HG02884 (cell line): Measurements from ENCODE around the gene BHLHE23.

Experiments used
- ATAC-seq: cut with Tn5 transposase; IDR thresholded peaks from one replicate; pipeline ENCODE4 v1.9.1; 2021; ENCODE audit warnings: mild to moderate bottlenecking, moderate library complexity; ENCODE audit not compliant: unreplicated experiment

BHLHE23 gene

GRCh38 chr20:63006540-63007359 lies at the start of gene BHLHE23:
Gene BHLHE23, minus strand, starts transcription at chr20:63006964. Its CDS starts 190 bp downstream, at chr20:63006774.
- no peak for ATAC-seq

- ATAC-seq: no peak
Observed at GRCh38 chr20:63055575-63056235, 48.9 kb upstream of the BHLHE23 start.

- ATAC-seq: no peak
Observed at GRCh38 chr20:63054681-63055240, 48.0 kb upstream of the BHLHE23 start.

DNA sequence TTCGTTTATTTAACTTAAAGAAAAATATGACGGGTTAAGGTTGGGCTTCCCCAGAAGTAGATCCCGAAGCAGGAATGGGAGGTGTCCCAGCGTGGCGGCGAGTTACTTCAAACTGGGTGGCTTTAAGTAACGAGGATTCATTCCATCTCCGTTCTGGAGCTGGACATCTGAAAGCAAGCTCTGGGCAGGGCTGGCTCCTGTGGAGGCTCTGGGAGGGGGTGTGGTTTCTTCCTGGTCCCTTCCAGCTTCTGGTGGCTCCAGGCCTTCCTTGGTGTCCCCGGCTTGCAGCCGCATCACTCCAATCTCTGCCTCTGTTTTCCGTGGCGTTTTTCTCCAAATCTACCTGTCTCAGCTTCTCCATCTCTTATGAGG lies 47.3 kb upstream of the BHLHE23 start:
- no peak for ATAC-seq

- ATAC-seq: no peak
Observed at GRCh38 chr20:63053432-63054102, 46.8 kb upstream of the BHLHE23 start.

DNA sequence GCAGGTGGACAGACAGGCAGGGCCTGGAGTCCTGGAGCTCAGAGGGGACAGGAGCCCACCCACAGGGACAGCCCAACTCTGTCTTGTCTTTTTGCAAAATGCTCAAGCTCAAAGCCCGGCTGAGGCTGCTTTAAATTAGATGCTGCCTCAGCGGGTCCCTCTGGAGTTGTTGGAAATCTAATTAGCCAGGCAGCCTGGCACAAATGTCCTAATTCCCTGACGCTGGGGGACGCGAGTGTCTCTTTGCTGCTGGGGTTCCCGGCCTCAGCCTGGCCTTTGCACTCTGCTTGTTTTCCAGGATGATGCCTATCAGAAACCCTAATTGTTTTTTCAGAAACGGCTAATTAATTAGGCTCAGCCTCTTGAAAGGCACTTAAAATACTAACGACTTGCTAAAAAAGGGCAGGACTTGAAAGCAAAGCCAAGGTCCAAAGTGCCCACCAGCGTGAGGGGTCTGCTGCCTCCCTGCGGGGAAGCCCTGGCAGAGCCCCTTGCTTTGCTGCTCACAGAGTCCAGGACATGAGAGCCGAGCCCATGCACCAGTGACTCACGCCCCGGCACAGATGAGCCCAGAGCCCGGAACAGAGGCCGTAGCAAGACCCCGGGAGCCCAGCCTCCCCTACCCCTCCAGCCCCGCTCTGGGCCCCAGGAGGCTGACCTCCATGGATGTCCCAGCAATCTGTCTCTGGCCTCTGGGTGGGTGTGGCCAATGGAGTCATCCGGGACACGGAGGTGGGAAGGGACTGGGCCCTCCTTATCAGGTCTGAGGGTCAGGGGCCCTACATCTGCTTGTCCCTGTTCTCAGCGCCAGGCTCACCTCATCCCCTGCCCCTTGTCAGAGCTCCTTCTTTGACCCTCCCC lies 46.0 kb upstream of the BHLHE23 start:
- no peak for ATAC-seq

- no peak for ATAC-seq
Observed at GRCh38 chr20:63051911-63052310, 45.1 kb upstream of the BHLHE23 start.

DNA sequence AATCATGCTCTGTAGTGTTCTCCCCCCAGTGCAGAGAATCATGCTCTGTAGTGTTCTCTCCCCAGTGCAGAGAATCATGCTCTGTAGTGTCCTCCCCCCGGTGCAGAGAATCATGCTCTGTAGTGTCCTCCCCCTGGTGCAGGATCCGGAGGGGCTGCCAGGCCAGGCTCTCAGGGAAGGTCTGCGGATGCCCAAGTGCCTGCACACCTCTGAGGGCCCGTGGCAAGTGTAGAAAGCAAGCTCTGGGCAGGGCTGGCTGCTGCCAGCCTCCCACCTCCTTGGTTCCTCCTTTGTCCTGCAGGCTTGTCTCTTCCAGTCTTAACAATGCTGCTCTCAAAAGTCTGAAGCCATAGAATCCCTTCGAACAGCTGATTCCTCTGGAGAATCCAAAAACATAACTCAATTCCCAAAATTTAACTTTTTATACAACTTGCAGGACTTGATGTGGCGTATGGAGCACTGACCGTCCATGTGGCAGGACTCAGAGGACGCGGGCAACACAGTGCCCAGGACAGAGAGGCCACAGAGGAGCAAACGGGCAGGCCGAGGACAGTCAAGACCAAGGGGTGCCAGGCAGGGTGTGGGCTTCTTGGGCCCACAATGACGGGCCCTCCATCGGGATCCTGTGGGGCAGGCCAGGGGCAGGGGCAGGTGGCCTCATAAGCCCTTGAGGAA lies 44.6 kb upstream of the BHLHE23 start:
- no peak for ATAC-seq

DNA sequence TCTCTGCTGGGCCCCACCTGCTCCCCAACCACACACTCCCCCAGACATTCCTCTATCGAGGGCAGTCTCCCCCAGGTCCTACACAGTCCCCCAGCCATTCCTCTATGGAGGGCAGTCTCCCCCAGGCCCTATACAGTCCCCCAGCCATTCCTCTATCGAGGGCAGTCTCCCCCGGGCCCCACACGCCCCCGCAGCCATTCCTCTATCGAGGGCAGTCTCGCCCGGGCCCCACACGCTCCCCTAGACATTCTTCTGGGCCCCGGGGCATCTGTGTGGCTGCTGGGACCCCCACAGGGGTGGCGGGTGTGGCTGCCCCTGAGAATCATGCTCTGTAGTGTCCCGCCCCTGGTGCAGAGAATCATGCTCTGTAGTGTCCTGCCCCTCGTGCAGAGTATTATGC lies 43.6 kb upstream of the BHLHE23 start:
- ATAC-seq: no peak

DNA sequence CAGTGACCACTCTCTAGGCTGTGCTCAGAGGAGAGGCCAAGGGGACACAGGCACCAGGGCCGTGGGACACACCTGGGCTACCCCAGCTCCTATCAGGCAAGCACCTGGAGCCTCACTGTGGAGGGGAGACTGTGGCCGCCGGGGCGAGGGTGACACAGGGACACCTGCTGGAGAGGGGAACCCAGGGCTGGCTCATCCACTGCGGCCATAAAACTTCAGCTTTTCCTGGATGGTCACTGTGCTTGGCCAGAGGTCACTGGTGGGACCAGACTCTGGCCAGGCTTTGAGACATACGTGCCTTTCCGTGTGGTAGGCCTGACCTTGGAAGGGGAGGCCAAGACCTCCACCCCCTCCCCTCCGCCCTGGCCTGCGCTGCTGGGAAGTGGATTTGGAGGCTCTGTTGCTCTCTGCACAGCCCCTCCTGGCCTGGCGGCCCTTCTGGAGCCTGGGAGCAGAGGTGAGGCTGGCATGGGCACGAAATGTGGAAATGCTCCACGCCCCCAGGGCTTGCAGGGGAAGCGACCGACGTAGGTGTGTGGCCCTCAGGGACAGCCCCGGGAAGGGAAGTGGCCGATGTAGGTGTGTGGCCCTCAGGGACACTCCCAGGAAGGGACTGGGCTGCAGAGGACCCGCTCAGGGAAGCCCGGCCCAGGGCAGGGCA lies 42.9 kb upstream of the BHLHE23 start:
- no peak for ATAC-seq

- ATAC-seq: no peak
Observed at GRCh38 chr20:63049191-63049518, 42.4 kb upstream of the BHLHE23 start.

GRCh38 chr20:63048516-63049190 lies 41.9 kb upstream of the BHLHE23 start:
- ATAC-seq: no peak

DNA sequence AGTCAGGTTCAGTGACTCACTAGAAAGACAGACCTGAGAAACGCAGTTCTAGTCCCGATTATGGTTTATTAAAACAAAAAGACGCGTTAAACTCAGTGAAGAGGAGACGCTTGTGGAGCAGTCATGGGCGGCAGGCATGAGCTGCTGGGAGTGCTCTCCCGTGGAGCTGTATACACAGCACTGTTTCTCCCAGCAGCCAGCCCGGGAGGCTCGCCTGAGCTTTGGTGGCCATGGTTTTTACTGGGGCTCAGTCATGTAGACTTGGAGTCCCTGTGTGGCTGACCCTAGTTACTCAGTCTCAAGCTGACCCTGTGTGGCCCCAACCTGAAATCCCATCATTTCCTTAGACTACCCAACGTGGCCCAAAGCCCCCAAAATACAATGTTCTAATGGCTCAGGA lies 41.2 kb upstream of the BHLHE23 start:
- no peak for ATAC-seq

DNA sequence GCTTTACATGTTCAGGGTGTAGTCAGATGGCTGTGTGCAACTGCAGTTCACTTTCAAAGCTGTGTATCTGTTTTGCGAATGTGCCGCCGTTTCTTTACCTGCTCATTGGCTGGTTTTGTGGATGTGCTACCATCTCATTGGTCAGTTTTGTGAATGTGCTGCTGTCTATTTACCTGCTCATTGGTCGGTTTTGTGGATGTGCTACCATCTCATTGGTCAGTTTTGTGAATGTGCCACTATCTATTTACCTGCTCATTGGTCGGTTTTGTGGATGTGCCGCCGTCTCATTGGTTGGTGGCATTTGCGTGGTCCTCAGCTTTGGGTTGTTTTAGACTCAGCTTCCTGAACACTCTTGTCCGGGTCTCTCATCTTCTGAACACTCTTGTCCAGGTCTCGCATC lies 40.5 kb upstream of the BHLHE23 start:
- no peak for ATAC-seq

GRCh38 chr20:63046841-63047240 lies 40.1 kb upstream of the BHLHE23 start:
- no peak for ATAC-seq

DNA sequence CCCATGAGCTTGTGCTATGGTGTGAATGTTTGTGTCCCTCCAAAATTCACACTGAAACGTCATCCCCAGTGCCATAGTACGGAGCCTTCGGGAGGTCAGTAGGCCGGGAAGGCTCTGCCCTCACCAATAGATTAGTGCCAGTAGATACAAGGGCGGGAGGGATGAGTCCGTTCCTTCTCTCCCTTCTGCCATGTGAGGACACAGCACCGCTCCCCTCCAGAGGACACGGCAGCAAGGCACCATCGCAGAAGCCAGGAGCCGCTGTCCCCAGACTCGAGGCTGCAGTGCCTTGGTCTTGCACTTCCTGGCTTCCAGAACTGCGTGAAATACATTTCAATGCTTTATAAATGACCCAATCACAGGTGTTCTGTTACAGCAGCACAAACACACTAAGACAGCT lies 39.2 kb upstream of the BHLHE23 start:
- ATAC-seq: no peak

- ATAC-seq: no peak
Observed at GRCh38 chr20:63045401-63045800, 38.6 kb upstream of the BHLHE23 start.

GRCh38 chr20:63044605-63045004 lies 37.8 kb upstream of the BHLHE23 start:
- ATAC-seq: no peak

DNA sequence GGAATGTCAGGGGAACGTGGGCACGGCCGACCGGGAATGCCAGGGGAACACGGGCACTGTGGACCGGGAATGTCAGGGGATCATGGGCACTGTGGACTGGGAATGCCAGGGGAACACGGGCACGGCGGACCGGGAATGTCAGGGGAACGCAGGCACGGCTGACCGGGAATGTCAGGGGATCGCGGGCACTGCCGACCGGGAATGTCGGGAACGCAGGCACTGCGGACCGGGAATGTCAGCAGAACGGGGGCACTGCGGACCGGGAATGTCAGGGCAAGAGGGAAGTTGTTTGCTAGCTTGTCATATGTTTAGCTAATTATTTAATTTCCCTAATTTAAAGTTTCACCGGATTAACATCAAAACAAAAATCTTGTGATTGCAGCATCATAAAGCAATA lies 37.4 kb upstream of the BHLHE23 start:
- ATAC-seq: no peak
